Measurements from ENCODE around the gene DBNDD1.

Gene DBNDD1

DNA sequence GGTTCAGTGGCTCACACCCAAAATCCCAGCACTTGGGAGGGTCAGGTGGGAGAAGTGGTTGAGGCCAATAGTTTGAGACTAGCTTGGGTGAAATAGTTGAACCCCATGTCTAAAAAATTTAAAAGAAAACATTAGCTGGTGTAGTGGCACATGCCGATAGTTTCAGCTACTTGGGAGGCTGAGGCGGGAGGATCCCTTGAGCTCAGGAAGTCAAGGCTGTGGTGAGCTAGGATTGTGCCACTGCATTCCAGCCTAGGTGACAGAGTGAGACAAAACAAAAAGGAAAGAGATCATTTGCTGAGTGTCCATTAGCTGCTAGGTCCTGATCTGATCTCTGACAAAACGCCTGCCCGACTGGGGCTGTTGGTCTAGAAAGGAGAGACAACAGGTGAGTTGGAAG, 14.1 kb upstream of the DBNDD1 start:
- ChIA-PET POLR2A (no interaction called here), CTCF (no interaction called here)
- no peak for DNase-seq (ENCODE audit: extremely low spot score)
- TF ChIP-seq HDGF (IDR thresholded peaks at IDR 0.05; ENCODE audit: borderline replicate concordance): no peak
- TF ChIP-seq FOXK2 (IDR thresholded peaks at IDR 0.05): no peak
- TF ChIP-seq SP1 (IDR thresholded peaks at IDR 0.05): no peak
- TF ChIP-seq BHLHE40 (IDR thresholded peaks at IDR 0.05; ENCODE audit: borderline replicate concordance): no peak
- no peak for TF ChIP-seq SUZ12 (IDR thresholded peaks at IDR 0.05)
- no peak for TF ChIP-seq CTBP1 (IDR thresholded peaks at IDR 0.05; ENCODE audit: borderline replicate concordance)
- TF ChIP-seq ELF4 (IDR thresholded peaks at IDR 0.05): no peak
- TF ChIP-seq FOXA1 (IDR thresholded peaks at IDR 0.05): no peak
- no peak for TF ChIP-seq NFRKB (IDR thresholded peaks at IDR 0.05)
- TF ChIP-seq, protein P1, sequence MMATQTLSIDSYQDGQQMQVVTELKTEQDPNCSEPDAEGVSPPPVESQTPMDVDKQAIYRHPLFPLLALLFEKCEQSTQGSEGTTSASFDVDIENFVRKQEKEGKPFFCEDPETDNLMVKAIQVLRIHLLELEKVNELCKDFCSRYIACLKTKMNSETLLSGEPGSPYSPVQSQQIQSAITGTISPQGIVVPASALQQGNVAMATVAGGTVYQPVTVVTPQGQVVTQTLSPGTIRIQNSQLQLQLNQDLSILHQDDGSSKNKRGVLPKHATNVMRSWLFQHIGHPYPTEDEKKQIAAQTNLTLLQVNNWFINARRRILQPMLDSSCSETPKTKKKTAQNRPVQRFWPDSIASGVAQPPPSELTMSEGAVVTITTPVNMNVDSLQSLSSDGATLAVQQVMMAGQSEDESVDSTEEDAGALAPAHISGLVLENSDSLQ (IDR thresholded peaks at IDR 0.05): no peak
- no peak for TF ChIP-seq L3MBTL2 (conservative IDR thresholded peaks at IDR 0.05)
- no peak for TF ChIP-seq ARNT (IDR thresholded peaks at IDR 0.05)
- no peak for TF ChIP-seq LEF1 (IDR thresholded peaks at IDR 0.05; ENCODE audit: borderline replicate concordance)
- TF ChIP-seq FOXM1 (IDR thresholded peaks at IDR 0.05; ENCODE audit: borderline replicate concordance): no peak
- no peak for TF ChIP-seq TARDBP (IDR thresholded peaks at IDR 0.05)
- no peak for TF ChIP-seq ZNF384 (IDR thresholded peaks at IDR 0.05)

DNA sequence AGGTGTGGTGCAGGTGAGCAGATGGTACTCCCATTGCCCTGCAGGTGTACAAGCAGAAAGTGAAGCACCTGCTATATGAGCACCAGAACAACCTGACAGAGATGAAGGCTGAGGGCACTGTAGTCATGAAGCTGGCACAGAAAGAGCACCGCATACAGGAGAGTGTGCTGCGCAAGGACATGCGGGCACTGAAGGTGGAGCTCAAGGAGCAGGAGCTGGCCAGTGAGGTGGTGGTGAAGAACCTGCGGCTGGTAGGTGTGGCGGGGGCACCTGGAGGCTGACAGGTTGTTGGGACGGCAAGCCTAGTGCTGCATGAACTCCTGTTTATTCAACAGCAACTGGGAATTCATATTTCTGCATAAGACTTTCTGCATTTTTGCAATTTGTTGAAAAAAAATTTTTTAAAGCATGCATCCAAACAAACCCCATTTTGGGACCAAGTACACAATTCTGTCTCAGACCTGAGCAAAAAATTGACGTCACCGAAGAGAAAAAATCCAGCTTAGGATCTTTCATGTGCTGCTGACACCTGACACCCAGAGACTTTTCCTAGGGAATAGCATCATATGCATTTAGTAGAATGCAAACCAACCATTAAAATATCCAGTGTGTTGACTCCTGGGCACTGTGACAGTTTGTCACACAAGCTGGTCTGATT, 13.5 kb upstream of the DBNDD1 start:
- TF ChIP-seq LEF1 (IDR thresholded peaks at IDR 0.05; ENCODE audit: borderline replicate concordance): no peak
- no peak for TF ChIP-seq TARDBP (IDR thresholded peaks at IDR 0.05)
- no peak for TF ChIP-seq HDGF (IDR thresholded peaks at IDR 0.05; ENCODE audit: borderline replicate concordance)
- no peak for TF ChIP-seq ARNT (IDR thresholded peaks at IDR 0.05)
- no peak for TF ChIP-seq L3MBTL2 (conservative IDR thresholded peaks at IDR 0.05)
- TF ChIP-seq CTBP1 (IDR thresholded peaks at IDR 0.05; ENCODE audit: borderline replicate concordance): no peak
- no peak for TF ChIP-seq ELF4 (IDR thresholded peaks at IDR 0.05)
- TF ChIP-seq FOXA1 (IDR thresholded peaks at IDR 0.05): no peak
- no peak for TF ChIP-seq SUZ12 (IDR thresholded peaks at IDR 0.05)
- TF ChIP-seq, protein P1 (IDR thresholded peaks at IDR 0.05): no peak
- DNase-seq (ENCODE audit: extremely low spot score): no peak
- POLR2A ChIA-PET: no interaction called here
- CTCF ChIA-PET: no interaction called here

DNA sequence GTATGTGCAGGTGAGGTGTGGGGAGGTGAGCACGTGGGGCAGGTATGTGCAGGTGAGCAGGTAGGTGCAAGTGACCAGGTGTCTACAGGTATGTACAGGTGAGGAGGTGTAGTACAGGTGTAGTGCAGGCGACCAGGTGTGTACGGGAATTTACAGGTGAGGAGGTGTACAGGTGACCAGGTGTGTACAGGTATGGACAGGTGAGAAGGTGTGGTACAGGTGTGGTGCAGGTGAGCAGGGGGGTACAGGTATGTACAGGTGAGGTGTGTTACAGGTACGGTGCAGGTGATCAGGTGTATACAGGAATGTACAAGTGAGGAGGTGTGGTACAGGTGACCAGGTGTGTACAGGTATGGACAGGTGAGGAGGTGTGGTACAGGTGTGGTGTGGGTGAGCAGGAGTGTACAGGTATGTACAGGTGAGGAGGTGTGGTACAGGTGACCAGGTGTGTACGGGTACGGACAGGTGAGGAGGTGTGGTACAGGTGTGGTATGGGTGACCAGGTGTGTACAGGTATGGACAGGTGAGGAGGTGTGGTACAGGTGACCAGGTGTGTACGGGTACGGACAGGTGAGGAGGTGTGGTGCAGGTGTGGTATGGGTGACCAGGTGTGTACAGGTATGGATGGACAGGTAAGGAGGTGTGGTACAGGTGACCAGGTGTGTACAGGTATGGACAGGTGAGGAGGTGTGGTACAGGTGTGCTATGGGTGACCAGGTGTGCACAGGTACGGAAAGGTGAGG, 12.8 kb upstream of the DBNDD1 start:
- TF ChIP-seq CTBP1 (IDR thresholded peaks at IDR 0.05; ENCODE audit: borderline replicate concordance) (peak; percentile 100), FOXK2 (IDR thresholded peaks at IDR 0.05) (no peak), BHLHE40 (IDR thresholded peaks at IDR 0.05; ENCODE audit: borderline replicate concordance) (no peak), HDGF (IDR thresholded peaks at IDR 0.05; ENCODE audit: borderline replicate concordance) (no peak), ELF4 (IDR thresholded peaks at IDR 0.05) (no peak)
- TF ChIP-seq, protein P1 (IDR thresholded peaks at IDR 0.05): no peak
- ChIA-PET CTCF (no interaction called here), POLR2A (interaction anchor here (0.8 kb wide), 1 partner anchor 10 kb away, joined by 3 read pairs; no protein-coding TSS in a partner anchor)
- DNase-seq (ENCODE audit: extremely low spot score): no peak

DNA sequence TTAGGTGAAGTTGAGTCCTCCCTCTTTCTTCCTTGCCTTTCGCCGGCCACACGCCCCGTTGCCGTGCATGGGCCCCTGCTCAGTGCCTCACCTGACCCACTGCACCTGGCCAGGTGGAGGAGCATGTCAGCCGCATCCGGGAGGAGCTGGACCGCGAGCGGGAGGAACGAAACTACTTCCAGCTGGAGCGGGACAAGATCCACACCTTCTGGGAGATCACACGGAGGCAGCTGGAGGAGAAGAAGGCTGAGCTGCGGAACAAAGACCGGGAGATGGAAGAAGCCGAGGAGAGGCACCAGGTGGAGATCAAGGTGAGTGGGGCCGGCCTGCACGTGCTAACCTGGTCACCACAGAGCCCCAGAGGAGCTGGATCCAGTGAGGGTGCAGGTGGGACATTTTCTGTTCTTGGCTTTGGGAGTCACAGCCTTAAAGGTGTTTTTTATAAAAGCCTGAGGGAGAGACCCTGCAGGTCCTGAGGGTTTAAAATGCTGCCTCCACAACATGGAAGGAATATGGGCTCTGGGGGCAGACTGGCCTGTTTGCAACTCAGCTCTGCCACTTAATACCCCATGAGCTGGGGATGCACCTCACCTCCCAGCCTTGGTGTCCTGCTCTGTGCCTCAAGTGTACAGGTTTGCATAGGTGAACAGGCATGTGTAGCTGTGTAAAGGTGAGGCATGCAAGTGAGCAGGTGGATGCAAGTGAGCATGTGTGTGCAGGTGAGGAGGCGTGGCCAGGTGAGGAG, 12.1 kb upstream of the DBNDD1 start:
- no peak for DNase-seq (ENCODE audit: extremely low spot score)
- TF ChIP-seq FOXM1 (IDR thresholded peaks at IDR 0.05; ENCODE audit: borderline replicate concordance) (no peak), L3MBTL2 (conservative IDR thresholded peaks at IDR 0.05) (no peak), HDGF (IDR thresholded peaks at IDR 0.05; ENCODE audit: borderline replicate concordance) (no peak), BHLHE40 (IDR thresholded peaks at IDR 0.05; ENCODE audit: borderline replicate concordance) (no peak), ZNF384 (IDR thresholded peaks at IDR 0.05) (no peak), FOXA1 (IDR thresholded peaks at IDR 0.05) (no peak), CTBP1 (IDR thresholded peaks at IDR 0.05; ENCODE audit: borderline replicate concordance) (no peak), NFRKB (IDR thresholded peaks at IDR 0.05) (no peak), ARNT (IDR thresholded peaks at IDR 0.05) (no peak), LEF1 (IDR thresholded peaks at IDR 0.05; ENCODE audit: borderline replicate concordance) (no peak)
- TF ChIP-seq, protein P1 (IDR thresholded peaks at IDR 0.05): no peak
- ChIA-PET CTCF (no interaction called here), POLR2A (interaction anchor here (0.8 to 1.2 kb wide), 2 partner anchors 10 to 15 kb away, joined by 3 read pairs; no protein-coding TSS in a partner anchor)

DNA sequence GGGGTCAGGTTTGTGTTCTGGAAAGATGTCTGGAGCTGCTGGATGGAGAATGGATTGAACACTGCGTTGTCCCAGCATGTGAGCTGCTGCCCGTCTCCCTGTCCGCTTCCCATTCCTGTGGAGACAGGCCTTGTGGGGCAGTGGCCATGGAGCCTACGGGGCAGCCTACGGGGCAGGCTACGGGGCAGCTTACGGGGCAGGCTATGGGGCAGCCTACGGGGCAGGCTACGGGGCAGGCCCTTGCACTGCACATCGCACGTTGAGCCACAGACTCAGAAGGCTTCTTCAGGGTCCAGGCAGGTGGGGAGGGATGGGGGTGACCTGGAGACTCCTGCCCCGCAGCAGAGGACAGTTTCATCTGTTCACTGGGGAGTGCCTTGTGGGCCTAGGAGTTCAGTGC, 9.7 kb upstream of the DBNDD1 start:
- POLR2A ChIA-PET: no interaction called here
- DNase-seq (ENCODE audit: extremely low spot score): no peak
- no peak for TF ChIP-seq CTBP1 (IDR thresholded peaks at IDR 0.05; ENCODE audit: borderline replicate concordance)
- no peak for TF ChIP-seq NFRKB (IDR thresholded peaks at IDR 0.05)
- no peak for TF ChIP-seq TARDBP (IDR thresholded peaks at IDR 0.05)
- TF ChIP-seq, protein P1 (IDR thresholded peaks at IDR 0.05): no peak
- no peak for TF ChIP-seq FOXM1 (IDR thresholded peaks at IDR 0.05; ENCODE audit: borderline replicate concordance)
- no peak for TF ChIP-seq SP1 (IDR thresholded peaks at IDR 0.05)
- TF ChIP-seq L3MBTL2 (conservative IDR thresholded peaks at IDR 0.05): no peak
- no peak for TF ChIP-seq SUZ12 (IDR thresholded peaks at IDR 0.05)
- TF ChIP-seq FOXA1 (IDR thresholded peaks at IDR 0.05): no peak
- no peak for TF ChIP-seq HDGF (IDR thresholded peaks at IDR 0.05; ENCODE audit: borderline replicate concordance)
- no peak for TF ChIP-seq LEF1 (IDR thresholded peaks at IDR 0.05; ENCODE audit: borderline replicate concordance)
- no peak for TF ChIP-seq FOXK2 (IDR thresholded peaks at IDR 0.05)
- TF ChIP-seq BHLHE40 (IDR thresholded peaks at IDR 0.05; ENCODE audit: borderline replicate concordance): no peak
- TF ChIP-seq ELF4 (IDR thresholded peaks at IDR 0.05): no peak
- TF ChIP-seq ZNF384 (IDR thresholded peaks at IDR 0.05): no peak
- no peak for TF ChIP-seq ARNT (IDR thresholded peaks at IDR 0.05)
- CTCF ChIA-PET: interaction anchor here (0.5 kb wide), 1 partner anchor 151 kb away, joined by 3 read pairs; no protein-coding TSS in a partner anchor
